DOHH2 (cell line): ENCODE results near the gene MYZAP.

ENCODE experiments used
- H3F3A ChIP-seq: fragments of 200-600 bp; sonication (generic), shearing (Covaris generic); 2 replicates; pipeline ENCODE4 v1.6.0; 2016; ENCODE audit warnings: antibody characterized with exemption, mild to moderate bottlenecking; ENCODE audit not compliant: control insufficient read depth, insufficient read depth
- H3K27ac ChIP-seq: fragments of 200-600 bp; sonication (generic); 2 replicates; pipeline ENCODE4 v1.5.1; 2014; ENCODE audit warnings: low read depth, mild to moderate bottlenecking, low read length, moderate library complexity
- H3K27me3 ChIP-seq: fragments of 200-600 bp; sonication (generic); 2 replicates; pipeline ENCODE4 v1.6.1; 2014; ENCODE audit warnings: mild to moderate bottlenecking, low read length, mixed read lengths; ENCODE audit not compliant: control insufficient read depth
- H3K36me3 ChIP-seq: fragments of 200-600 bp; sonication (generic); 2 replicates; pipeline ENCODE4 v1.6.1; 2014; ENCODE audit warnings: mild to moderate bottlenecking, low read length, moderate library complexity, mixed read lengths; ENCODE audit not compliant: control insufficient read depth
- H3K4me1 ChIP-seq: fragments of 200-600 bp; sonication (generic); 2 replicates; pipeline ENCODE4 v1.6.1; 2014; ENCODE audit warnings: mild to moderate bottlenecking, low read length, mixed read lengths; ENCODE audit not compliant: control insufficient read depth
- H3K4me2 ChIP-seq: fragments of 200-600 bp; sonication (generic); 2 replicates; pipeline ENCODE4 v1.6.0; 2014; ENCODE audit warnings: mild to moderate bottlenecking, low read length, moderate library complexity
- H3K4me3 ChIP-seq: fragments of 200-600 bp; sonication (generic); 2 replicates; pipeline ENCODE4 v1.5.1; 2014; ENCODE audit warnings: mild to moderate bottlenecking, low read length, mixed read lengths
- H3K79me2 ChIP-seq: fragments of 200-600 bp; sonication (generic); 2 replicates; pipeline ENCODE4 v1.6.1; 2014; ENCODE audit warnings: mild to moderate bottlenecking, low read length, mixed read lengths; ENCODE audit not compliant: control insufficient read depth
- H3K9me2 ChIP-seq: fragments of 200-600 bp; sonication (generic); replicated peaks from 2 replicates; pipeline ENCODE4 v1.6.1; 2014; ENCODE audit warnings: mild to moderate bottlenecking, low read length, mixed read lengths; ENCODE audit not compliant: control insufficient read depth
- H3K9me3 ChIP-seq: fragments of 200-600 bp; sonication (generic); 2 replicates; pipeline ENCODE4 v1.6.1; 2014; ENCODE audit warnings: antibody characterized with exemption, low read length, mixed read lengths; ENCODE audit not compliant: control insufficient read depth, insufficient read depth
- H4K20me1 ChIP-seq: fragments of 200-600 bp; sonication (generic); 2 replicates; pipeline ENCODE4 v1.6.0; 2014; ENCODE audit warnings: low read depth, mild to moderate bottlenecking, antibody characterized with exemption, low read length, moderate library complexity; ENCODE audit not compliant: control insufficient read depth, insufficient read depth
- CTCF ChIP-seq: fragments of 200-600 bp; sonication (generic); IDR thresholded peaks from one replicate; pipeline ENCODE4 v1.5.1; 2014; ENCODE audit warnings: antibody characterized with exemption, mild to moderate bottlenecking, low read depth, low read length; ENCODE audit not compliant: poor library complexity, severe bottlenecking
- EZH2phosphoT487 ChIP-seq: fragments of 200-600 bp; sonication (generic); IDR thresholded peaks from 2 replicates; pipeline ENCODE4 v1.6.1; 2017; ENCODE audit warnings: borderline replicate concordance, mild to moderate bottlenecking, antibody characterized with exemption, low read length, moderate library complexity, mixed read lengths

The MYZAP gene

GRCh38 chr15:57578288-57578900 is 13.3 kb upstream of the MYZAP start:
- H3F3A ChIP-seq, result no peaks in the 10 kb centered on the region
- H3K27me3 ChIP-seq, result no peaks in the 10 kb centered on the region
- TF ChIP-seq CTCF, result no peak
- no peak for TF ChIP-seq EZH2phosphoT487
- no peaks in the 10 kb centered on the region for H3K79me2 ChIP-seq
- H4K20me1 ChIP-seq, result no peaks in the 10 kb centered on the region
- H3K4me1 ChIP-seq, result no peaks in the 10 kb centered on the region
- no peaks in the 10 kb centered on the region for H3K9me3 ChIP-seq
- H3K4me3 ChIP-seq, result no peak overlapping the region
- no peak overlapping the region for H3K27ac ChIP-seq
- H3K9me2 ChIP-seq, result no peaks in the 10 kb centered on the region
- no peak overlapping the region for H3K4me2 ChIP-seq
- H3K36me3 ChIP-seq, result no peaks in the 10 kb centered on the region

GRCh38 chr15:57580428-57580827 is 11.3 kb upstream of the MYZAP start:
- H3K4me1 ChIP-seq, result no peaks in the 10 kb centered on the region
- no peaks in the 10 kb centered on the region for H3F3A ChIP-seq
- TF ChIP-seq CTCF, result no peak
- no peaks in the 10 kb centered on the region for H3K27me3 ChIP-seq
- H4K20me1 ChIP-seq, result no peaks in the 10 kb centered on the region
- H3K36me3 ChIP-seq, result no peaks in the 10 kb centered on the region
- H3K27ac ChIP-seq, result no peak overlapping the region
- H3K4me2 ChIP-seq, result no peak overlapping the region
- H3K9me3 ChIP-seq, result no peaks in the 10 kb centered on the region
- no peak overlapping the region for H3K4me3 ChIP-seq
- no peaks in the 10 kb centered on the region for H3K79me2 ChIP-seq
- H3K9me2 ChIP-seq, result no peaks in the 10 kb centered on the region

DNA sequence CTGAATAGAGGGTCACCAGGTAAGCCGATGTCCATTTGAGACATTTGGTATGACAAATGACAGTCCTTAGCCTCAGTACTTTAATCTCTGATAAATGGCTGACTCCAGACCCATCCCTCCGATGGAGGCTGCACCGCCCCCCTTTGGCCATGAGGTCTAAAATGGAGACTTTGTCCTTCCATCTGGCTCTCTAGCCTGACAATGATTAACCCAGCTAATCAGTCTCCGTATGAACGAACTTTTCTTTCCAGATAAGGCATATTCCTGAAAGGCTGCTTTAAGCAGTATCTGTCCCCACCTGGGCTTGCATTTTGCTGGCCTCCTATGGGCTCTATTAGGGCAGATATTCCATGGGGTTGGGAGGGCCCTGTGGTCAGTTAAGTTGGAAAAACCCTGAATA is 10.8 kb upstream of the MYZAP start:
- no peaks in the 10 kb centered on the region for H3K4me1 ChIP-seq
- no peak overlapping the region for H3K27ac ChIP-seq
- H3K36me3 ChIP-seq, result no peaks in the 10 kb centered on the region
- H3K27me3 ChIP-seq, result no peaks in the 10 kb centered on the region
- no peaks in the 10 kb centered on the region for H3K79me2 ChIP-seq
- H3K4me3 ChIP-seq, result no peak overlapping the region
- H3K4me2 ChIP-seq, result no peak overlapping the region
- TF ChIP-seq EZH2phosphoT487 (no peak), CTCF (no peak)
- H3K9me3 ChIP-seq, result no peaks in the 10 kb centered on the region
- H3K9me2 ChIP-seq, result no peaks in the 10 kb centered on the region
- no peaks in the 10 kb centered on the region for H4K20me1 ChIP-seq
- H3F3A ChIP-seq, result no peaks in the 10 kb centered on the region

GRCh38 chr15:57582090-57582489 is 9.6 kb upstream of the MYZAP start:
- no peaks in the 10 kb centered on the region for H3K9me2 ChIP-seq
- no peak overlapping the region for H3K27ac ChIP-seq
- no peaks in the 10 kb centered on the region for H3K36me3 ChIP-seq
- TF ChIP-seq EZH2phosphoT487, result no peak
- TF ChIP-seq CTCF, result no peak
- H3K79me2 ChIP-seq, result no peaks in the 10 kb centered on the region
- no peaks in the 10 kb centered on the region for H3F3A ChIP-seq
- peaks cover 9% of the 10 kb centered on the region for H3K4me1 ChIP-seq
- H4K20me1 ChIP-seq, result no peaks in the 10 kb centered on the region
- no peaks in the 10 kb centered on the region for H3K9me3 ChIP-seq
- H3K4me3 ChIP-seq, result no peak overlapping the region
- H3K27me3 ChIP-seq, result no peaks in the 10 kb centered on the region
- no peak overlapping the region for H3K4me2 ChIP-seq
